ENCODE data around the gene DNAJC28.

DNA sequence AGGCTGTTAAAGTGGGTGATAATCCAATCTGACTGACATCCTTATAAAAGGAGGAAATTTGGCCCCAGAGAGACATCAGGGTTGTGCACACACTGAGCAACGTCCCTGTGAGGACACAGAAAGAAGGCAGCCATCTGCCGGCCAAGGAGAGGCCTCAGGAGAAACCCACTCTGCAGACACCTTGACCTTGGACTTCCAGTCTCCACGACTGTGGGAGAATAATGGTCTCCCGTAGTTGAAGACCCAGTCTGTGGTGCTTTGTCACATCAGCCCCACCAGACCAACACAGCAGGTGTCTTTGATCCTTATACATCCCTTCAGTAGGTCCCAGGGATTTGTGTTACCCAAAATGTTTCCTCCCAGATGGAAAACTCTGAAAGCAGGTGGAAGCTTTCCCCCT lies 4.2 kb upstream of the DNAJC28 start:
- TF ChIP-seq POLR2AphosphoS5 (IDR thresholded peaks at IDR 0.05; ENCODE audit: borderline replicate concordance, low read depth, low read length), result no peak
- TF ChIP-seq EZH2 (IDR thresholded peaks at IDR 0.05), result no peak

Measured in SK-N-MC (cell line).